Tibial nerve (tissue), 3 donors: Measurements from ENCODE around the gene CCBE1.

Experiments
- POLR2A ChIP-seq, 2 donors: fragments of 450-650 bp; IDR thresholded peaks; one replicate each; pipeline ENCODE4 v1.6.1; 2017; ENCODE audit warnings: antibody characterized with exemption in 2 of 2, mild to moderate bottlenecking in 2 of 2, moderate library complexity in 2 of 2
- TF ChIP-seq, protein P1 (sequence below), 5 experiments: fragments of 200-600 bp in 3 of 5; fragments of 450-650 bp in 2 of 5; sonication (generic) in 3 of 5; IDR thresholded peaks; one replicate each; pipeline ENCODE4 v1.5.1; 2016 to 2019; ENCODE audit warnings: antibody characterized with exemption in 5 of 5, mild to moderate bottlenecking in 3 of 5, moderate library complexity in 2 of 5

- TF ChIP-seq, protein P1, sequence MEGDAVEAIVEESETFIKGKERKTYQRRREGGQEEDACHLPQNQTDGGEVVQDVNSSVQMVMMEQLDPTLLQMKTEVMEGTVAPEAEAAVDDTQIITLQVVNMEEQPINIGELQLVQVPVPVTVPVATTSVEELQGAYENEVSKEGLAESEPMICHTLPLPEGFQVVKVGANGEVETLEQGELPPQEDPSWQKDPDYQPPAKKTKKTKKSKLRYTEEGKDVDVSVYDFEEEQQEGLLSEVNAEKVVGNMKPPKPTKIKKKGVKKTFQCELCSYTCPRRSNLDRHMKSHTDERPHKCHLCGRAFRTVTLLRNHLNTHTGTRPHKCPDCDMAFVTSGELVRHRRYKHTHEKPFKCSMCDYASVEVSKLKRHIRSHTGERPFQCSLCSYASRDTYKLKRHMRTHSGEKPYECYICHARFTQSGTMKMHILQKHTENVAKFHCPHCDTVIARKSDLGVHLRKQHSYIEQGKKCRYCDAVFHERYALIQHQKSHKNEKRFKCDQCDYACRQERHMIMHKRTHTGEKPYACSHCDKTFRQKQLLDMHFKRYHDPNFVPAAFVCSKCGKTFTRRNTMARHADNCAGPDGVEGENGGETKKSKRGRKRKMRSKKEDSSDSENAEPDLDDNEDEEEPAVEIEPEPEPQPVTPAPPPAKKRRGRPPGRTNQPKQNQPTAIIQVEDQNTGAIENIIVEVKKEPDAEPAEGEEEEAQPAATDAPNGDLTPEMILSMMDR (IDR thresholded peaks at IDR 0.05): no peak
- TF ChIP-seq POLR2A (IDR thresholded peaks at IDR 0.05): no peak
Observed at GRCh38 chr18:59639136-59639535, 58.1 kb downstream of the CCBE1 start.
